CD14-positive monocyte (primary cell): ENCODE data around the gene ZNF407. TPM values are rescaled to one million over a fixed set of nuclear protein-coding genes. Genes with fewer than 3 reads are reported as not detected.

Experiments used
- DNase-seq, 3 donors: peaks; one replicate each; pipeline ENCODE4 v3.0.0-alpha.2; 2011 to 2022
- H2AFZ ChIP-seq: 2 replicates; pipeline ENCODE4 v1.6.0; 2012; ENCODE audit warnings: mild to moderate bottlenecking, low read depth, low read length, inconsistent platforms; ENCODE audit not compliant: insufficient read depth, poor library complexity, severe bottlenecking
- H3K27ac ChIP-seq, 2 donors: 1 replicate in 1 of 2; 2 replicates in 1 of 2; pipeline ENCODE4 v1.5.1; 2012 to 2013; ENCODE audit warnings: low read length in 2 of 2, control low read depth in 1 of 2, inconsistent platforms in 1 of 2, low read depth in 1 of 2, mild to moderate bottlenecking in 1 of 2
- H3K27me3 ChIP-seq, 2 donors: one replicate each; pipeline versions ENCODE4 v1.6.0 to v1.6.1; 2011 to 2013; ENCODE audit warnings: low read length in 2 of 2; ENCODE audit not compliant: control insufficient read depth in 2 of 2, insufficient read depth in 2 of 2
- H3K36me3 ChIP-seq, 2 donors: replicated peaks in 1 of 2; 1 replicate in 1 of 2; 2 replicates in 1 of 2; pipeline versions ENCODE4 v1.5.1 to v1.6.1; 2012 to 2013; ENCODE audit warnings: low read length in 2 of 2, control low read depth in 1 of 2, inconsistent platforms in 1 of 2, mild to moderate bottlenecking in 1 of 2; ENCODE audit not compliant: insufficient read depth in 2 of 2, control insufficient read depth in 1 of 2
- H3K4me1 ChIP-seq, 2 donors: 1 replicate in 1 of 2; 2 replicates in 1 of 2; pipeline versions ENCODE4 v1.5.1 to v1.6.1; 2012 to 2013; ENCODE audit warnings: low read length in 2 of 2, control low read depth in 1 of 2, inconsistent platforms in 1 of 2, mild to moderate bottlenecking in 1 of 2, moderate library complexity in 1 of 2; ENCODE audit not compliant: insufficient read depth in 2 of 2, control insufficient read depth in 1 of 2
- H3K4me2 ChIP-seq: replicated peaks from 2 replicates; pipeline ENCODE3; 2012; ENCODE audit warnings: low read length, moderate library complexity, mild to moderate bottlenecking; ENCODE audit not compliant: poor library complexity, severe bottlenecking; ENCODE audit errors: extremely low read depth
- H3K4me3 ChIP-seq, 3 experiments: fragments of 200-600 bp in 1 of 3; sonication (generic) in 1 of 3; replicated peaks in 1 of 3; 1 replicate in 2 of 3; 2 replicates in 1 of 3; pipeline ENCODE4 v1.5.1; 2011 to 2013; ENCODE audit warnings: low read length in 3 of 3, mild to moderate bottlenecking in 3 of 3, control low read depth in 2 of 3, low read depth in 2 of 3, inconsistent platforms in 1 of 3, moderate library complexity in 1 of 3
- H3K79me2 ChIP-seq: 2 replicates; pipeline ENCODE4 v1.6.0; 2012; ENCODE audit warnings: mild to moderate bottlenecking, control low read depth, inconsistent platforms, low read length, moderate library complexity; ENCODE audit not compliant: insufficient read depth
- H3K9ac ChIP-seq: 2 replicates; pipeline ENCODE4 v1.6.0; 2017; ENCODE audit warnings: low read length, mild to moderate bottlenecking; ENCODE audit not compliant: insufficient read depth, poor library complexity, severe bottlenecking
- H3K9me3 ChIP-seq, 2 donors: replicated peaks in 1 of 2; 1 replicate in 1 of 2; 2 replicates in 1 of 2; pipeline versions ENCODE4 v1.5.1 to v1.6.1; 2012 to 2013; ENCODE audit warnings: low read length in 2 of 2, control low read depth in 1 of 2; ENCODE audit not compliant: control insufficient read depth in 1 of 2, insufficient read depth in 1 of 2
- H4K20me1 ChIP-seq: 2 replicates; pipeline ENCODE4 v1.6.0; 2012; ENCODE audit warnings: mild to moderate bottlenecking, low read length, control low read depth, moderate library complexity; ENCODE audit not compliant: insufficient read depth
- H3K27ac Mint-ChIP-seq, 7 donors: one replicate each; pipeline ENCODE4 v1.8.0; 2020; ENCODE audit warnings: mild to moderate bottlenecking in 7 of 7, mixed read lengths in 7 of 7, moderate library complexity in 6 of 7, inconsistent platforms in 2 of 7
- H3K27me3 Mint-ChIP-seq, 3 donors: one replicate each; pipeline ENCODE4 v1.8.0; 2021 to 2022; ENCODE audit warnings: low read depth in 3 of 3, mild to moderate bottlenecking in 3 of 3, mixed read lengths in 3 of 3, moderate library complexity in 3 of 3, inconsistent platforms in 1 of 3
- H3K36me3 Mint-ChIP-seq, 2 donors: one replicate each; pipeline ENCODE4 v1.8.0; 2020; ENCODE audit warnings: mixed read lengths in 2 of 2, inconsistent platforms in 1 of 2, mild to moderate bottlenecking in 1 of 2
- H3K4me1 Mint-ChIP-seq: one replicate; pipeline ENCODE4 v1.8.0; 2020; ENCODE audit warnings: mild to moderate bottlenecking, mixed read lengths
- H3K4me3 Mint-ChIP-seq, 2 donors: one replicate each; pipeline ENCODE4 v1.8.0; 2020; ENCODE audit warnings: mild to moderate bottlenecking in 2 of 2, mixed read lengths in 2 of 2, moderate library complexity in 1 of 2
- H3K9me3 Mint-ChIP-seq, 7 donors: one replicate each; pipeline ENCODE4 v1.8.0; 2020 to 2022; ENCODE audit warnings: mixed read lengths in 7 of 7, mild to moderate bottlenecking in 6 of 7, moderate library complexity in 6 of 7, inconsistent platforms in 2 of 7
- CTCF ChIP-seq: fragments of 200-600 bp; IDR thresholded peaks from one replicate; pipeline ENCODE4 v1.8.0; 2022; ENCODE audit warnings: antibody characterized with exemption, mild to moderate bottlenecking
- WGBS: methylation state at CpG from one replicate; pipeline ENCODE4 v1.1.5; 2013; ENCODE audit warnings: missing lambda C conversion rate; ENCODE audit not compliant: insufficient coverage; 5-methylcytosine and 5-hydroxymethylcytosine counted together
- intact Hi-C, 2 donors: fragments of 100-400 bp; cut with micrococcal nuclease; formaldehyde crosslinking; loops; one replicate each; pipeline versions ENCODE4 v1.15.0 to v1.15.1; 2023
- polyA plus RNA-seq, 3 donors: library from polyadenylated mRNA; depleted of rRNA in 1 of 3; unstranded in 2 of 3; stranded (reverse) in 1 of 3; fragments of 300-500 nt in 2 of 3; fragments of >200 nt in 1 of 3; fragmentation: Illumina TruSeq in 2 of 3; gene quantifications; 1 replicate in 2 of 3; 2 replicates in 1 of 3; pipeline ENCODE4 v1.2.3, GENCODE V29; 2012 to 2021

Gene ZNF407
- polyA plus RNA-seq, 3 donors: 1.3 to 3.6 (median 1.6) TPM

GRCh38 chr18:75109319-75109691 lies 511.6 kb downstream of the ZNF407 start:
- no peaks in the 10 kb centered on the region for H3K36me3 Mint-ChIP-seq

GRCh38 chr18:75109819-75110218 lies 512.1 kb downstream of the ZNF407 start:
- no peaks in the 10 kb centered on the region for H3K9me3 ChIP-seq
- WGBS: 96% methylated on average over 9 of the region's 10 CpGs
- Mint-ChIP-seq H3K27me3 (no peaks in the 10 kb centered on the region), H3K4me1 (no peaks in the 10 kb centered on the region), H3K9me3 (peaks cover 0 to 3% (median 0%) of the 10 kb centered on the region in 7 donors), H3K27ac (no peak overlapping the region), H3K36me3 (no peaks in the 10 kb centered on the region), H3K4me3 (no peak overlapping the region)
- no peak for DNase-seq
- H3K4me1 ChIP-seq: no peaks in the 10 kb centered on the region
- H3K4me3 ChIP-seq: no peak overlapping the region
- H3K27ac ChIP-seq: no peak overlapping the region
- H3K27me3 ChIP-seq: no peaks in the 10 kb centered on the region
- H3K36me3 ChIP-seq: no peaks in the 10 kb centered on the region
- H2AFZ ChIP-seq: no peak overlapping the region
- H3K9ac ChIP-seq: no peak overlapping the region
- no peak overlapping the region for H3K4me2 ChIP-seq
- H4K20me1 ChIP-seq: no peaks in the 10 kb centered on the region
- intact Hi-C loops: no loop called here
- TF ChIP-seq CTCF: no peak
- H3K79me2 ChIP-seq: no peaks in the 10 kb centered on the region

More at GRCh38 chr18:75109319-75109691, 511.6 kb downstream of the ZNF407 start:
- no peaks in the 10 kb centered on the region for H3K27me3 ChIP-seq
- H3K4me2 ChIP-seq: no peak overlapping the region
- Mint-ChIP-seq H3K9me3 (peaks cover 0 to 2% (median 0%) of the 10 kb centered on the region in 7 donors), H3K4me1 (no peaks in the 10 kb centered on the region), H3K27me3 (no peaks in the 10 kb centered on the region), H3K27ac (no peak overlapping the region), H3K4me3 (no peak overlapping the region)
- H2AFZ ChIP-seq: no peak overlapping the region
- H3K9me3 ChIP-seq: no peaks in the 10 kb centered on the region
- H3K36me3 ChIP-seq: no peaks in the 10 kb centered on the region
- no peaks in the 10 kb centered on the region for H3K4me1 ChIP-seq
- DNase-seq: no peak
- TF ChIP-seq CTCF: no peak
- no peaks in the 10 kb centered on the region for H4K20me1 ChIP-seq
- H3K9ac ChIP-seq: no peak overlapping the region
- no peak overlapping the region for H3K4me3 ChIP-seq
- 93% methylated on average over 2 of the region's 7 CpGs for whole genome bisulfite sequencing
- H3K79me2 ChIP-seq: no peaks in the 10 kb centered on the region
- H3K27ac ChIP-seq: no peak overlapping the region
- intact Hi-C loops: no loop called here
